HepG2 (cell line): ENCODE measurements around the gene CKAP5. TPM values are rescaled to one million over a fixed set of nuclear protein-coding genes. Genes with fewer than 3 reads are reported as not detected.

ENCODE experiments used
- ATAC-seq: fragments of 200-7000 bp; cut with Tn5 transposase; 3 replicates; pipeline ENCODE4 v1.9.1; 2020; ENCODE audit warnings: mild to moderate bottlenecking, moderate library complexity
- BruUV-seq: library from RNA; stranded (reverse); fragments of 400-500 nt; replicated peaks from 2 replicates; lab custom pipeline; 2021; lab: Mats Ljungman, UMichigan
- CTCF ChIA-PET: fragments of 300-600 bp; formaldehyde crosslinking; extraction: SDS; loops from one replicate; lab custom pipeline; 2021; ENCODE audit warnings: low total read pairs, inconsistent platforms, low intra/inter-chr PET ratio; lab: Yijun Ruan, JAX
- POLR2A ChIA-PET: fragments of 350-600 bp; sonication (Branson Sonifier 250); formaldehyde crosslinking; loops from one replicate; lab custom pipeline; 2020; ENCODE audit warnings: antibody characterized with exemption, inconsistent platforms; lab: Yijun Ruan, JAX
- DNase-seq: peaks from one replicate; pipeline ENCODE4 v3.0.0-alpha.2; 2015; ENCODE audit warnings: low spot score
- FAIRE-seq: peaks from 3 replicates; lab custom pipeline; 2011; peaks lifted over from hg19 to GRCh38; lab: Jason Lieb, UNC
- H2AFZ ChIP-seq: one replicate; pipeline ENCODE4 v1.6.1; 2011; ENCODE audit warnings: low read length, inconsistent platforms
- H3K27ac ChIP-seq: fragments of 300-600 bp; 3 replicates; pipeline ENCODE4 v1.8.0; 2011; ENCODE audit warnings: mixed run types, mild to moderate bottlenecking, mixed read lengths, low read length, inconsistent platforms; ENCODE audit not compliant: insufficient read depth; ENCODE audit errors: extremely low read length
- H3K27me3 ChIP-seq, 2 experiments: fragments of 200-600 bp in 1 of 2; 2 replicates in 1 of 2; 3 replicates in 1 of 2; pipeline versions ENCODE4 v1.6.0 to v1.8.0; 2011; ENCODE audit warnings: low read length in 2 of 2, mild to moderate bottlenecking in 2 of 2, moderate library complexity in 2 of 2, inconsistent platforms in 1 of 2; ENCODE audit not compliant: insufficient read depth in 2 of 2, control insufficient read depth in 1 of 2
- H3K36me3 ChIP-seq, 2 experiments: fragments of 200-600 bp in 1 of 2; replicated peaks in 1 of 2; 2 replicates in 1 of 2; 3 replicates in 1 of 2; pipeline versions ENCODE4 v1.5.1 to v1.8.0; 2011; ENCODE audit warnings: low read length in 2 of 2, inconsistent platforms in 1 of 2; ENCODE audit not compliant: insufficient read depth in 2 of 2, control insufficient read depth in 1 of 2
- H3K4me1 ChIP-seq: 2 replicates; pipeline ENCODE4 v1.5.1; 2012; ENCODE audit warnings: low read length, inconsistent platforms; ENCODE audit not compliant: insufficient read depth
- H3K4me2 ChIP-seq: 2 replicates; pipeline ENCODE4 v1.6.0; 2011; ENCODE audit warnings: low read depth, low read length, inconsistent platforms
- H3K4me3 ChIP-seq, 3 experiments: fragments of 200-600 bp in 1 of 3; sonication (generic), shearing (Covaris generic) in 1 of 3; replicated peaks in 1 of 3; 2 replicates each; pipeline ENCODE4 v1.5.1; 2011 to 2016; ENCODE audit warnings: low read length in 3 of 3, inconsistent platforms in 2 of 3, low read depth in 2 of 3, mild to moderate bottlenecking in 2 of 3, control low read depth in 1 of 3, mixed read lengths in 1 of 3; ENCODE audit not compliant: insufficient read depth in 1 of 3
- H3K79me2 ChIP-seq: one replicate; pipeline ENCODE4 v1.6.1; 2011; ENCODE audit warnings: low read length, inconsistent platforms; ENCODE audit not compliant: insufficient read depth
- H3K9ac ChIP-seq: 2 replicates; pipeline ENCODE4 v1.6.0; 2011; ENCODE audit warnings: mild to moderate bottlenecking, low read depth, low read length, inconsistent platforms; ENCODE audit not compliant: insufficient read depth
- H3K9me3 ChIP-seq: 2 replicates; pipeline ENCODE4 v1.5.1; 2012; ENCODE audit warnings: mild to moderate bottlenecking, low read length
- H4K20me1 ChIP-seq: 2 replicates; pipeline ENCODE4 v1.6.0; 2011; ENCODE audit warnings: inconsistent platforms, mild to moderate bottlenecking, low read length, moderate library complexity; ENCODE audit not compliant: insufficient read depth
- GPBP1L1 ChIP-seq: sonication (generic); formaldehyde crosslinking; IDR thresholded peaks from 2 replicates; pipeline ENCODE4 v1.5.0; 2020; ENCODE audit warnings: mild to moderate bottlenecking, missing genetic modification reagents
- GPN1 ChIP-seq: sonication (generic); formaldehyde crosslinking; IDR thresholded peaks from 2 replicates; pipeline ENCODE4 v1.5.1; 2020; ENCODE audit warnings: missing genetic modification reagents, borderline replicate concordance
- MED8 ChIP-seq: sonication (generic); formaldehyde crosslinking; IDR thresholded peaks from 2 replicates; pipeline ENCODE4 v1.8.1; 2023; ENCODE audit warnings: mild to moderate bottlenecking, missing genetic modification reagents; ENCODE audit not compliant: insufficient replicate concordance
- POLR2A ChIP-seq, 2 experiments: IDR thresholded peaks; 2 replicates each; pipeline ENCODE4 v1.6.1; 2011; ENCODE audit warnings: low read depth in 2 of 2, low read length in 2 of 2, mild to moderate bottlenecking in 1 of 2, moderate library complexity in 1 of 2; ENCODE audit not compliant: insufficient read depth in 1 of 2
- POLR2AphosphoS5 ChIP-seq: IDR thresholded peaks from 2 replicates; pipeline ENCODE4 v1.6.1; 2012; ENCODE audit warnings: low read depth, low read length
- POLR2G ChIP-seq: fragments of 200-400 bp; formaldehyde crosslinking; IDR thresholded peaks from 2 replicates; pipeline ENCODE4 v1.6.1; 2018; ENCODE audit warnings: mild to moderate bottlenecking, low read depth, low read length, moderate library complexity
- RBFOX2 ChIP-seq: fragments of 200-400 bp; formaldehyde crosslinking; IDR thresholded peaks from 2 replicates; pipeline ENCODE4 v1.6.1; 2017; ENCODE audit warnings: low read depth, mild to moderate bottlenecking, low read length
- ZNF350 ChIP-seq: sonication (generic); formaldehyde crosslinking; IDR thresholded peaks from 2 replicates; pipeline ENCODE4 v1.4.0; 2020; ENCODE audit warnings: mild to moderate bottlenecking, low read depth, missing genetic modification reagents, borderline replicate concordance
- ZNF407 ChIP-seq: sonication (generic); formaldehyde crosslinking; IDR thresholded peaks from one replicate; pipeline ENCODE4 v1.5.1; 2020; ENCODE audit warnings: mild to moderate bottlenecking, missing genetic modification reagents; ENCODE audit errors: not compliant biosample characterization
- WGBS: methylation state at CpG from one replicate; pipeline ENCODE4 v1.1.6; 2017; ENCODE audit warnings: low lambda C conversion rate; 5-methylcytosine and 5-hydroxymethylcytosine counted together
- in situ Hi-C: cut with HindIII; loops from 2 replicates; pipeline ENCODE4 v1.10.0; 2017; ENCODE audit warnings: low pct_unique_long_range_greater_than_20kb; ENCODE audit not compliant: extremely low pct_ligation_motif_present
- intact Hi-C: fragments of 100-400 bp; cut with micrococcal nuclease; formaldehyde crosslinking; loops from one replicate; pipeline ENCODE4 v1.10.0; 2022; ENCODE audit not compliant: unreplicated experiment
- polyA plus RNA-seq, 8 experiments: library from polyadenylated mRNA; depleted of rRNA in 3 of 8; stranded (reverse) in 7 of 8; unstranded in 1 of 8; fragments of >200 nt; fragmentation: Illumina TruSeq in 4 of 8; extraction: Trizol in 4 of 8; gene quantifications; 2 replicates each; pipeline versions ENCODE4 v1.2.1 to v1.2.3, GENCODE V29; 2011 to 2016; ENCODE audit warnings: low read depth in 4 of 8, missing spikeins in 1 of 8, mixed read lengths in 1 of 8; ENCODE audit not compliant: insufficient read depth in 1 of 8
- total RNA-seq, 5 experiments: library from RNA; depleted of rRNA; stranded (reverse); fragments of >200 nt; fragmentation: Illumina TruSeq; extraction: Trizol; gene quantifications; 2 replicates each; pipeline ENCODE4 v1.2.3, GENCODE V29; 2016; ENCODE audit warnings: low read depth in 1 of 5

Gene CKAP5
- total and polyA plus RNA-seq, 2 of the 13 experiments (the other 11 are each of a cell fraction or from before 2014, with no cell fraction given), result 79.2 to 103 TPM

- Histone ChIP-seq H3K4me2 (no peak overlapping the region), H3K9ac (no peak overlapping the region), H3K27ac (no peak overlapping the region), H3K4me3 (no peak overlapping the region), H3K79me2 (peaks cover 12% of the 10 kb centered on the region), H3K9me3 (no peaks in the 10 kb centered on the region), H3K4me1 (peaks cover 14% of the 10 kb centered on the region), H2AFZ (no peak overlapping the region), H4K20me1 (peaks cover 35% of the 10 kb centered on the region), H3K27me3 (no peaks in the 10 kb centered on the region), H3K36me3 (peaks cover 20 to 59% of the 10 kb centered on the region in 2 experiments)
- in situ Hi-C loops, result no loop called here
- intact Hi-C loops, result no loop called here
- no peak for FAIRE-seq
- ChIA-PET POLR2A (interaction anchor here (8.3 kb wide), 1 partner anchor 17 kb away, joined by 58 read pairs; the partner anchor contains the start of gene F2), CTCF (no interaction called here)
- WGBS, result 89% methylated on average over 5 of the region's 5 CpGs
- no peak for ATAC-seq
- TF ChIP-seq POLR2A (IDR thresholded peaks at IDR 0.05; ENCODE audit: insufficient read depth in 1 of 2, low read depth in 2 of 2, low read length in 2 of 2) (0 out of 4 replicates have a peak, but pooled peaks of 1 of the 2 experiments have one; percentile 24), GPBP1L1 (no peak), RBFOX2 (peak; percentile 11; the same call in 1 of the 2 replicates), POLR2AphosphoS5 (peak; percentile 22; the same call in 1 of the 2 replicates)
- no TSS peak for BruUV-seq
- DNase-seq, result no peak
Observed at GRCh38 chr11:46736615-46737014, 109.5 kb downstream of the CKAP5 start.

- CTCF ChIA-PET, result no interaction called here
- 96% methylated on average over 7 of the region's 7 CpGs for WGBS
- TF ChIP-seq GPN1 (CRISPR knock-in tag), result no peak
- TF ChIP-seq ZNF407 (CRISPR knock-in tag), result no peak
- no peak for TF ChIP-seq ZNF350
- TF ChIP-seq MED8, result no peak
- TF ChIP-seq POLR2G, result peak; percentile 35
Observed at GRCh38 chr11:46736146-46736545, 109.9 kb downstream of the CKAP5 start.

More at GRCh38 chr11:46736146-46736545, 109.9 kb downstream of the CKAP5 start:
- Histone ChIP-seq H3K36me3 (peaks cover 19 to 59% of the 10 kb centered on the region in 2 experiments), H3K27me3 (no peaks in the 10 kb centered on the region), H3K4me3 (no peak overlapping the region), H3K9ac (no peak overlapping the region), H3K79me2 (peaks cover 14% of the 10 kb centered on the region), H4K20me1 (peaks cover 37% of the 10 kb centered on the region), H3K4me1 (peaks cover 14% of the 10 kb centered on the region), H3K4me2 (no peak overlapping the region), H3K27ac (no peak overlapping the region), H2AFZ (no peak overlapping the region), H3K9me3 (no peaks in the 10 kb centered on the region)
- ATAC-seq (no peak), FAIRE-seq (no peak), DNase-seq (no peak)
- in situ Hi-C loops, result no loop called here
- intact Hi-C loops, result no loop called here
- POLR2A ChIA-PET, result interaction anchor here (1.2 to 8.3 kb wide), 3 partner anchors 10 to 36 kb away, joined by 3 to 58 read pairs (median 3); partner anchors contain the start of genes ARHGAP1, F2 and ZNF408
- no TSS peak for BruUV-seq
